Measurements from ENCODE around the gene TRABD.
A peak's percentile ranks its signal among the peaks of the same experiment; 100 is the strongest.

TRABD gene

GRCh38 chr22:50207383-50208140 lies 21.8 kb downstream of the TRABD start:
- no peak overlapping the region for H3K27ac ChIP-seq
- TF ChIP-seq CTCF (conservative IDR thresholded peaks at IDR 0.05) (no peak), ZFX (IDR thresholded peaks at IDR 0.05) (no peak)

- H3K27ac ChIP-seq: no peak overlapping the region
- no peak for TF ChIP-seq ZFX (IDR thresholded peaks at IDR 0.05)
Measured at GRCh38 chr22:50208430-50208938, 22.8 kb downstream of the TRABD start.

- no peak overlapping the region for H3K27ac ChIP-seq
- TF ChIP-seq CTCF (conservative IDR thresholded peaks at IDR 0.05) (no peak), ZFX (IDR thresholded peaks at IDR 0.05) (no peak)
Measured at GRCh38 chr22:50208939-50209892, 23.5 kb downstream of the TRABD start.

- H3K27ac ChIP-seq: no peak overlapping the region
Measured at GRCh38 chr22:50209893-50210292, 24.2 kb downstream of the TRABD start.

GRCh38 chr22:50210378-50211139 lies 24.8 kb downstream of the TRABD start:
- no peak overlapping the region for H3K27ac ChIP-seq
- TF ChIP-seq ZFX (IDR thresholded peaks at IDR 0.05) (no peak), CTCF (conservative IDR thresholded peaks at IDR 0.05) (no peak)

More at GRCh38 chr22:50209893-50210292, 24.2 kb downstream of the TRABD start:
- TF ChIP-seq ZFX (IDR thresholded peaks at IDR 0.05) (no peak), CTCF (conservative IDR thresholded peaks at IDR 0.05) (peak; percentile 95)

- TF ChIP-seq CTCF (conservative IDR thresholded peaks at IDR 0.05): no peak
- no peak for TF ChIP-seq ZFX (IDR thresholded peaks at IDR 0.05)
- H3K27ac ChIP-seq: no peak overlapping the region
Measured at GRCh38 chr22:50211147-50211546, 25.4 kb downstream of the TRABD start.

- H3K27ac ChIP-seq: no peak overlapping the region
- TF ChIP-seq ZFX (IDR thresholded peaks at IDR 0.05) (no peak), CTCF (conservative IDR thresholded peaks at IDR 0.05) (no peak)
Measured at GRCh38 chr22:50213263-50213662, 27.6 kb downstream of the TRABD start.

Measured in C4-2B (cell line).